K562 (cell line): ENCODE results near the gene PTCH2. TPM values are rescaled to one million over a fixed set of nuclear protein-coding genes. Genes with fewer than 3 reads are reported as not detected.
A peak's percentile ranks its signal among the peaks of the same experiment; 100 is the strongest.

ENCODE experiments used
- ATF4 ChIP-seq: fragments of 450-650 bp; formaldehyde crosslinking; IDR thresholded peaks from 2 replicates; pipeline ENCODE4 v1.4.0; 2022; ENCODE audit warnings: mild to moderate bottlenecking, moderate library complexity
- ESRRA ChIP-seq: fragments of 450-650 bp; IDR thresholded peaks from 2 replicates; pipeline ENCODE4 v1.6.1; 2014; ENCODE audit warnings: low read depth, mild to moderate bottlenecking, moderate library complexity, borderline replicate concordance
- GATAD2A ChIP-seq: fragments of 450-650 bp; IDR thresholded peaks from 2 replicates; pipeline ENCODE4 v1.6.1; 2017
- HLTF ChIP-seq: fragments of 450-650 bp; IDR thresholded peaks from 2 replicates; pipeline ENCODE4 v1.6.1; 2016
- JUND ChIP-seq, 2 experiments: IDR thresholded peaks; 2 replicates in 1 of 2; 3 replicates in 1 of 2; pipeline ENCODE4 v1.6.1; 2011; ENCODE audit warnings: borderline replicate concordance in 2 of 2, low read depth in 2 of 2, low read length in 2 of 2, improper control_type of control experiment in 1 of 2, missing biosample characterization in 1 of 2, missing genetic modification characterization in 1 of 2, missing genetic modification reagents in 1 of 2
- LCOR ChIP-seq: sonication (generic); formaldehyde crosslinking; IDR thresholded peaks from 2 replicates; pipeline ENCODE4 v1.8.0; 2022; ENCODE audit warnings: mild to moderate bottlenecking, missing genetic modification reagents
- MTA1 ChIP-seq: fragments of 450-650 bp; IDR thresholded peaks from 2 replicates; pipeline ENCODE4 v1.6.1; 2017; ENCODE audit warnings: borderline replicate concordance
- PHB ChIP-seq: fragments of 250-450 bp; sonication (Bioruptor Pico); IDR thresholded peaks from 2 replicates; pipeline ENCODE4 v1.5.0; 2021
- RBM14 ChIP-seq: fragments of 200-400 bp; formaldehyde crosslinking; IDR thresholded peaks from 2 replicates; pipeline ENCODE4 v1.6.1; 2018; ENCODE audit warnings: low read depth, mild to moderate bottlenecking, low read length, moderate library complexity, borderline replicate concordance; ENCODE audit not compliant: insufficient read depth
- RBM22 ChIP-seq: fragments of 200-400 bp; formaldehyde crosslinking; IDR thresholded peaks from 2 replicates; pipeline ENCODE4 v1.6.1; 2018; ENCODE audit warnings: low read length, low read depth; ENCODE audit not compliant: poor library complexity, severe bottlenecking
- SETDB1 ChIP-seq: IDR thresholded peaks from one replicate; pipeline ENCODE4 v1.6.1; 2012; ENCODE audit warnings: low read length, control low read depth, inconsistent platforms
- SMAD3 ChIP-seq: fragments of 450-650 bp; formaldehyde crosslinking; conservative IDR thresholded peaks from 2 replicates; pipeline ENCODE4 v1.4.0; 2020; ENCODE audit warnings: mild to moderate bottlenecking
- STAT5A ChIP-seq: IDR thresholded peaks from 2 replicates; pipeline ENCODE4 v1.6.1; 2012; ENCODE audit warnings: low read length, inconsistent platforms, borderline replicate concordance
- ZBTB43 ChIP-seq: sonication (generic); formaldehyde crosslinking; IDR thresholded peaks from 2 replicates; pipeline ENCODE4 v1.8.0; 2023; ENCODE audit warnings: mild to moderate bottlenecking, missing genetic modification reagents
- ZBTB7A ChIP-seq: IDR thresholded peaks from 2 replicates; pipeline ENCODE4 v1.6.1; 2011; ENCODE audit warnings: low read depth, mild to moderate bottlenecking, low read length, moderate library complexity, borderline replicate concordance; ENCODE audit not compliant: control insufficient read depth
- ZBTB9 ChIP-seq: fragments of 450-650 bp; formaldehyde crosslinking; IDR thresholded peaks from 2 replicates; pipeline ENCODE4 v1.4.0; 2020; ENCODE audit warnings: mild to moderate bottlenecking, moderate library complexity
- ZC3H8 ChIP-seq: fragments of 450-650 bp; IDR thresholded peaks from 2 replicates; pipeline ENCODE4 v1.6.1; 2017
- ZMIZ1 ChIP-seq, 2 experiments: fragments of 150-350 bp in 1 of 2; IDR thresholded peaks; 2 replicates each; pipeline ENCODE4 v1.6.1; 2012 to 2016; ENCODE audit warnings: low read depth in 2 of 2, low read length in 2 of 2, mild to moderate bottlenecking in 1 of 2, moderate library complexity in 1 of 2
- ZNF24 ChIP-seq: fragments of 450-650 bp; IDR thresholded peaks from 2 replicates; pipeline ENCODE4 v1.6.1; 2016
- ZNF696 ChIP-seq: fragments of 250-450 bp; sonication (Bioruptor Pico); conservative IDR thresholded peaks from 2 replicates; pipeline ENCODE4 v1.4.0; 2020; ENCODE audit warnings: mild to moderate bottlenecking, moderate library complexity
- polyA plus RNA-seq, 8 experiments: library from polyadenylated mRNA; depleted of rRNA in 4 of 8; stranded (reverse) in 5 of 8; unstranded in 3 of 8; fragments of >200 nt; fragmentation: Nextera tagmentation in 2 of 8; fragmentation: Illumina TruSeq in 1 of 8; extraction: Ambion mirVana in 2 of 8; extraction: Trizol in 1 of 8; gene quantifications; 2 replicates each; pipeline versions ENCODE4 v1.2.1 to v1.2.3, GENCODE V29; 2011 to 2014; ENCODE audit warnings: inconsistent platforms in 1 of 8, missing spikeins in 1 of 8
- total RNA-seq, 7 experiments: library from RNA; depleted of rRNA in 6 of 7; stranded (reverse); fragments of >200 nt in 6 of 7; fragmentation: Illumina TruSeq in 2 of 7; extraction: Trizol in 2 of 7; gene quantifications; 2 replicates each; pipeline versions ENCODE4 v1.2.1 to v1.2.3, GENCODE V29; 2011 to 2021; ENCODE audit warnings: low replicate concordance in 1 of 7

The PTCH2 gene
- total and polyA plus RNA-seq, 9 of the 15 experiments (the other 6 are each of a cell fraction or from before 2014, with no cell fraction given) = 0.15 to 27.3 (median 0.48) TPM; not detected in 1

GRCh38 chr1:44835738-44836675 is 7.0 kb downstream of the PTCH2 start (continued):
- 0 out of 2 replicates have a peak, but pooled peaks have one; percentile 27 for TF ChIP-seq STAT5A
- no peak for TF ChIP-seq RBM22
- no peak for TF ChIP-seq ZMIZ1 (IDR thresholded peaks at IDR 0.05; ENCODE audit: low read depth in 2 of 2, low read length in 2 of 2)
- TF ChIP-seq PHB = no peak
- TF ChIP-seq ZBTB43 = no peak
- TF ChIP-seq LCOR (CRISPR knock-in tag) = no peak
- TF ChIP-seq ESRRA = 0 out of 2 replicates have a peak, but pooled peaks have one; percentile 23
- TF ChIP-seq ZNF24 = no peak
- no peak for TF ChIP-seq ZNF696
- TF ChIP-seq SMAD3 (CRISPR knock-in tag) = 0 out of 2 replicates have a peak, but pooled peaks have one; percentile 51
- no peak for TF ChIP-seq ZC3H8
- TF ChIP-seq JUND (IDR thresholded peaks at IDR 0.05; ENCODE audit: borderline replicate concordance, low read depth, low read length) = peak; percentile 68
- TF ChIP-seq JUND (tag; IDR thresholded peaks at IDR 0.05; ENCODE audit: borderline replicate concordance, low read depth, low read length) = no peak; the same call in 2 of the 3 replicates
- no peak for TF ChIP-seq HLTF
- no peak for TF ChIP-seq RBM14
- 0 out of 2 replicates have a peak, but pooled peaks have one; percentile 35 for TF ChIP-seq ZBTB9 (CRISPR knock-in tag)
- TF ChIP-seq ZBTB7A = no peak
- TF ChIP-seq GATAD2A = no peak
- 0 out of 2 replicates have a peak, but pooled peaks have one; percentile 26 for TF ChIP-seq ATF4 (CRISPR knock-in tag)
- no peak for TF ChIP-seq SETDB1
- no peak for TF ChIP-seq MTA1
